ENCODE measurements around the gene RPS29. TPM values are rescaled to one million over a fixed set of nuclear protein-coding genes. Genes with fewer than 3 reads are reported as not detected.

The RPS29 gene
- total and polyA plus RNA-seq, 10 of the 15 experiments (the other 5 are each of a cell fraction or from before 2014, with no cell fraction given), result 2,685 to 10,815 (median 4,359) TPM

DNA sequence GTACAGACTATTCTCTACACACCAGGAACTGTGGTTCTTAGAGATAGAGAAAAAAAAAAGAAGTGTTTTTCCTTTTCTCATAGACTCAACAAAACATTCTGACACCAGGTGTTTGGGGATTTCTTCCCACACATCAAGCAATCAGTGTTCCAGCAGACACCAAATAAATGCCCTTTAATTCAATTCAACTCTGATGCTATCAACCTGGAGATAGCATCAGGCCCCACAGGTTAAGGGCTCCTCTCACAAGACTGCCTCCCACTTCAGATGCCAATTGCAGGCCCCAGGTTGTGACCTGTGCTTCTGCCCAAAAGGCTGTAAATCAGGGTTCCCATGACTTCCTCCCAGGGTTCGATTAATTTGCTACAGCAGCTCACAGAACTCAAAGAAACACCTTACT is 36.7 kb downstream of the RPS29 start:
- H3K9ac ChIP-seq (ENCODE audit: control insufficient read depth, insufficient read depth, low read length), result no peak overlapping the region
- H3K79me2 ChIP-seq (ENCODE audit: control insufficient read depth, insufficient read depth, low read length), result no peaks in the 10 kb centered on the region
- RAD21 ChIA-PET (ENCODE audit: unreplicated experiment), result interaction anchor here (2.3 kb wide), 1 partner anchor 88 kb away, joined by 12 read pairs; no protein-coding TSS in a partner anchor
- FAIRE-seq, result no peak
- 6% methylated on average over 1 of the region's 1 CpG for WGBS (ENCODE audit: insufficient coverage, insufficient replicate concordance, low lambda C conversion rate, missing lambda C conversion rate)
- no peak for TF ChIP-seq BMI1 (IDR thresholded peaks at IDR 0.05; ENCODE audit: borderline replicate concordance)
- TF ChIP-seq ATF7 (IDR thresholded peaks at IDR 0.05; ENCODE audit: low read depth), result no peak
- no peak for TF ChIP-seq SREBF1 (IDR thresholded peaks at IDR 0.05; ENCODE audit: low read length)
- TF ChIP-seq, protein P1, sequence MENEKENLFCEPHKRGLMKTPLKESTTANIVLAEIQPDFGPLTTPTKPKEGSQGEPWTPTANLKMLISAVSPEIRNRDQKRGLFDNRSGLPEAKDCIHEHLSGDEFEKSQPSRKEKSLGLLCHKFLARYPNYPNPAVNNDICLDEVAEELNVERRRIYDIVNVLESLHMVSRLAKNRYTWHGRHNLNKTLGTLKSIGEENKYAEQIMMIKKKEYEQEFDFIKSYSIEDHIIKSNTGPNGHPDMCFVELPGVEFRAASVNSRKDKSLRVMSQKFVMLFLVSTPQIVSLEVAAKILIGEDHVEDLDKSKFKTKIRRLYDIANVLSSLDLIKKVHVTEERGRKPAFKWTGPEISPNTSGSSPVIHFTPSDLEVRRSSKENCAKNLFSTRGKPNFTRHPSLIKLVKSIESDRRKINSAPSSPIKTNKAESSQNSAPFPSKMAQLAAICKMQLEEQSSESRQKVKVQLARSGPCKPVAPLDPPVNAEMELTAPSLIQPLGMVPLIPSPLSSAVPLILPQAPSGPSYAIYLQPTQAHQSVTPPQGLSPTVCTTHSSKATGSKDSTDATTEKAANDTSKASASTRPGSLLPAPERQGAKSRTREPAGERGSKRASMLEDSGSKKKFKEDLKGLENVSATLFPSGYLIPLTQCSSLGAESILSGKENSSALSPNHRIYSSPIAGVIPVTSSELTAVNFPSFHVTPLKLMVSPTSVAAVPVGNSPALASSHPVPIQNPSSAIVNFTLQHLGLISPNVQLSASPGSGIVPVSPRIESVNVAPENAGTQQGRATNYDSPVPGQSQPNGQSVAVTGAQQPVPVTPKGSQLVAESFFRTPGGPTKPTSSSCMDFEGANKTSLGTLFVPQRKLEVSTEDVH (IDR thresholded peaks at IDR 0.05; ENCODE audit: low read depth, partially characterized antibody), result no peak
- TF ChIP-seq KDM1A (IDR thresholded peaks at IDR 0.05; ENCODE audit: borderline replicate concordance), result no peak
- no peak for TF ChIP-seq TBL1XR1 (IDR thresholded peaks at IDR 0.05; ENCODE audit: low read depth, low read length)
- no peak for TF ChIP-seq MTA2 (IDR thresholded peaks at IDR 0.05; ENCODE audit: low read depth)
- TF ChIP-seq PAX8 (IDR thresholded peaks at IDR 0.05), result no peak
- no peak for TF ChIP-seq MXI1 (IDR thresholded peaks at IDR 0.05; ENCODE audit: low read depth, low read length)
- no peak for TF ChIP-seq CEBPB (IDR thresholded peaks at IDR 0.05; ENCODE audit: borderline replicate concordance in 1 of 2, low read depth in 2 of 2, low read length in 2 of 2)
- no peak for TF ChIP-seq STAT3 (IDR thresholded peaks at IDR 0.05; ENCODE audit: low read depth, low read length)
- no peak for TF ChIP-seq LARP7 (IDR thresholded peaks at IDR 0.05)
- TF ChIP-seq POLR2AphosphoS5 (IDR thresholded peaks at IDR 0.05; ENCODE audit: low read length), result no peak
- no peak for TF ChIP-seq PAX5 (IDR thresholded peaks at IDR 0.05; ENCODE audit: borderline replicate concordance, low read depth, low read length)
- no peak for TF ChIP-seq SMARCA5 (IDR thresholded peaks at IDR 0.05)
- no peak for TF ChIP-seq ZNF217 (IDR thresholded peaks at IDR 0.05)
- TF ChIP-seq IRF4 (IDR thresholded peaks at IDR 0.05; ENCODE audit: low read depth, low read length), result no peak
- in situ Hi-C loops (cut with MboI), result no loop called here
- no peaks in the 10 kb centered on the region for H3K4me1 ChIP-seq (ENCODE audit: control insufficient read depth, insufficient read depth, low read length)
- no peak overlapping the region for H2AFZ ChIP-seq (ENCODE audit: control insufficient read depth, low read depth, low read length)
- CTCF ChIA-PET, result interaction anchor here (0.8 to 3.7 kb wide), 4 partner anchors 15 to 88 kb away, joined by 3 to 29 read pairs (median 3); no protein-coding TSS in a partner anchor
- no peaks in the 10 kb centered on the region for H3K9me3 ChIP-seq (replicated peaks; ENCODE audit: control insufficient read depth, insufficient read depth, low read length)
- no peaks in the 10 kb centered on the region for H3K27me3 ChIP-seq (replicated peaks in 1 of 2; ENCODE audit: control insufficient read depth in 2 of 2, insufficient read depth in 2 of 2, low read length in 1 of 2)
- no peaks in the 10 kb centered on the region for H4K20me1 ChIP-seq (ENCODE audit: control insufficient read depth, insufficient read depth)
- SMC1A ChIA-PET (ENCODE audit: uncharacterized antibody, unreplicated experiment), result interaction anchor here (1.1 to 1.6 kb wide), 3 partner anchors 11 to 51 kb away, joined by 3 read pairs; no protein-coding TSS in a partner anchor
- intact Hi-C loops (cut with micrococcal nuclease; ENCODE audit: unreplicated experiment), result no loop called here
- no peak for ATAC-seq
- POLR2A ChIA-PET, result no interaction called here
- BruUV-seq (replicated peaks), result no TSS peak
- no peak overlapping the region for H3K27ac ChIP-seq (ENCODE audit: control insufficient read depth, insufficient read depth)
- no peaks in the 10 kb centered on the region for H3K36me3 ChIP-seq (ENCODE audit: control insufficient read depth in 2 of 2, insufficient read depth in 2 of 2, low read length in 1 of 2)
- no peak for DNase-seq (ENCODE audit: low read depth, low spot score)
- H3K4me3 ChIP-seq, result no peak overlapping the region
- H3K4me2 ChIP-seq (ENCODE audit: control insufficient read depth, insufficient read depth), result no peak overlapping the region

Data from GM12878 (cell line).